ENCODE data around the gene URB1.
"Not testable (repeated sequence)": the region's sequence is repeated elsewhere in the genome, so short reads cannot be mapped to it uniquely, and the experiment has no call there.

URB1 gene

GRCh38 chr21:32370998-32371766 is 21.6 kb downstream of the URB1 start:
- no peak for FAIRE-seq

GRCh38 chr21:32368961-32369360 is 23.9 kb downstream of the URB1 start:
- FAIRE-seq: not testable (repeated sequence)

- no peak for FAIRE-seq
These were observed 24.4 kb downstream of the URB1 start for GRCh38 chr21:32368386-32368785.

- no peak for FAIRE-seq
These were observed 25.7 kb downstream of the URB1 start for GRCh38 chr21:32367158-32367557.

- no peak for FAIRE-seq
These were observed 26.6 kb downstream of the URB1 start for GRCh38 chr21:32366191-32366590.

GRCh38 chr21:32364796-32365195 is 28.0 kb downstream of the URB1 start:
- FAIRE-seq: no peak

GRCh38 chr21:32364387-32364786 is 28.4 kb downstream of the URB1 start:
- FAIRE-seq: no peak

- no peak for FAIRE-seq
These were observed 32.3 kb downstream of the URB1 start for GRCh38 chr21:32360401-32360975.

- FAIRE-seq: no peak
These were observed 33.0 kb downstream of the URB1 start for GRCh38 chr21:32359719-32360260.

- no peak for FAIRE-seq
These were observed 35.9 kb downstream of the URB1 start for GRCh38 chr21:32356874-32357395.

GRCh38 chr21:32353002-32353711 is 39.7 kb downstream of the URB1 start:
- no peak for FAIRE-seq

- no peak for FAIRE-seq
These were observed 40.3 kb downstream of the URB1 start for GRCh38 chr21:32352526-32352925.

- FAIRE-seq: no peak
These were observed 41.4 kb downstream of the URB1 start for GRCh38 chr21:32351428-32351827.

GRCh38 chr21:32350981-32351380 is 41.8 kb downstream of the URB1 start:
- FAIRE-seq: no peak

- FAIRE-seq: no peak
These were observed 42.4 kb downstream of the URB1 start for GRCh38 chr21:32350211-32350980.

GRCh38 chr21:32349333-32349944 is 43.4 kb downstream of the URB1 start:
- no peak for FAIRE-seq

- no peak for FAIRE-seq
These were observed 44.0 kb downstream of the URB1 start for GRCh38 chr21:32348604-32349332.

GRCh38 chr21:32347977-32348376 is 44.8 kb downstream of the URB1 start:
- no peak for FAIRE-seq

- no peak for FAIRE-seq
These were observed 45.5 kb downstream of the URB1 start for GRCh38 chr21:32347351-32347750.

- no peak for FAIRE-seq
These were observed 45.9 kb downstream of the URB1 start for GRCh38 chr21:32346951-32347350.
